Urinary bladder (tissue), 4 donors: ENCODE results near the gene CCNL1. TPM values are rescaled to one million over a fixed set of nuclear protein-coding genes. Genes with fewer than 3 reads are reported as not detected.
"Not testable (repeated sequence)": the region's sequence is repeated elsewhere in the genome, so short reads cannot be mapped to it uniquely, and the experiment has no call there.

Source experiments
- DNase-seq: peaks from one replicate; pipeline ENCODE4 v3.0.0-alpha.2; 2015; ENCODE audit errors: extremely low spot score
- H3K27ac ChIP-seq: one replicate; pipeline ENCODE4 v1.5.1; 2013; ENCODE audit warnings: low read depth, mild to moderate bottlenecking, moderate library complexity
- H3K36me3 ChIP-seq: one replicate; pipeline ENCODE4 v1.6.1; 2013; ENCODE audit warnings: mild to moderate bottlenecking, moderate library complexity; ENCODE audit not compliant: insufficient read depth
- H3K4me1 ChIP-seq: one replicate; pipeline ENCODE4 v1.6.1; 2013; ENCODE audit warnings: mild to moderate bottlenecking, moderate library complexity; ENCODE audit not compliant: insufficient read depth
- H3K4me3 ChIP-seq: one replicate; pipeline ENCODE4 v1.5.1; 2013; ENCODE audit warnings: low read depth, low read length
- WGBS: extraction: QIAGEN DNeasy Blood & Tissue Kit; methylation state at CpG from one replicate; pipeline ENCODE4 v1.1.7; 2013; 5-methylcytosine and 5-hydroxymethylcytosine counted together
- polyA plus RNA-seq: library from polyadenylated mRNA; stranded (reverse); fragments of 200-250 nt; gene quantifications from one replicate; pipeline ENCODE4 v1.2.3, GENCODE V29; 2013
- total RNA-seq: library from RNA; depleted of rRNA; stranded (reverse); fragments of >200 nt; gene quantifications from one replicate; pipeline ENCODE4 v1.2.3, GENCODE V29; 2014
- donor health status: healthy with polysubstance abuse.
- donor health status: healthy.

CCNL1 gene
- total and polyA plus RNA-seq, 2 donors: 68.1 to 214 TPM

DNA sequence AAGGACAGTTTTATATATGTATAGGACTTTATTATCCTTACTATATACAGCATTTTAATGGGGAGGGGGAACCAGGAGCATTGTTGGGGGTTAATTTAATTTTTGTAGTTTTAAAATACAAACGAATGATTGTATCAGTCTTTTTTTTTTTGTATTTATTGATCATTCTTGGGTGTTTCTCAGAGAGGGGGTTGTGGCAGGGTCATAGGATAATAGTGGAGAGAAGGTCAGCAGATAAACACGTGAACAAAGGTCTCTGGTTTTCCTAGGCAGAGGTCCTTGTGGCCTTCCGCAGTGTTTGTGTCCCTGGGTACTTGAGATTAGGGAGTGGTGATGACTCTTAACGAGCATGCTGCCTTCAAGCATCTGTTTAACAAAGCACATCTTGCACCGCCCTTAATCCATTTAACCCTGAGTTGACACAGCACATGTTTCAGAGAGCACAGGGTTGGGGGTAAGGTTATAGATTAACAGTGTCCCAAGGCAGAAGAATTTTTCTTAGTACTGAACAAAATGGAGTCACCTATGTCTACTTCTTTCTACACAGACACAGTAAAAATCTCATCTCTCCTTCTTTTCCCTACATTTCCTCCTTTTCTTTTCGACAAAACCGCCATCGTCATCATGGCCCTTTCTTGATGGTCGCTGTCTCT, 18.0 kb upstream of the CCNL1 start:
- WGBS: 93% methylated on average over 8 of the region's 9 CpGs
- H3K4me3 ChIP-seq: not testable (repeated sequence)

DNA sequence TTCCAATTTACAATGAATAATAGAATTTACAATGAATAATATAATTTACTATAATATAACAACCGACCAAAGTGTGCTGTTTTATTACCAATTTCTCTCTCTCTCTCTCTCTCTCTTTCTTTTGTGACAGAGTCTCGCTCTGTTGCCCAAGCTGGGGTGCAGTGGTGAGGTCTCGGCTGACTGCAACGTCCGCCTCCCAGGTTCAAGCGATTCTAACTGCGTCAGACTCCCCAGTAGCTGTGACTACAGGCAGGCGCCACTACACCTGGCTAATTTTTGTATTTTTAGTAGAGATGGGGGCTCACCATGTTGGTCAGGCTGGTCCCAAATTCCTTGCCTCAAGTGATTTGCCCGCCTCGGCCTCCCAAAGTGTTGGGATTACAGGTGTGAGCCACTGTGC, 17.0 kb upstream of the CCNL1 start:
- DNase-seq: no peak
- no peak overlapping the region for H3K27ac ChIP-seq
- 96% methylated on average over 10 of the region's 10 CpGs for WGBS
- no peaks in the 10 kb centered on the region for H3K36me3 ChIP-seq
- H3K4me1 ChIP-seq: no peaks in the 10 kb centered on the region
- no peak overlapping the region for H3K4me3 ChIP-seq

More for the DNA sequence above, 18.0 kb upstream of the CCNL1 start:
- H3K27ac ChIP-seq, H3K36me3 ChIP-seq, DNase-seq, H3K4me1 ChIP-seq: not testable (repeated sequence)

DNA sequence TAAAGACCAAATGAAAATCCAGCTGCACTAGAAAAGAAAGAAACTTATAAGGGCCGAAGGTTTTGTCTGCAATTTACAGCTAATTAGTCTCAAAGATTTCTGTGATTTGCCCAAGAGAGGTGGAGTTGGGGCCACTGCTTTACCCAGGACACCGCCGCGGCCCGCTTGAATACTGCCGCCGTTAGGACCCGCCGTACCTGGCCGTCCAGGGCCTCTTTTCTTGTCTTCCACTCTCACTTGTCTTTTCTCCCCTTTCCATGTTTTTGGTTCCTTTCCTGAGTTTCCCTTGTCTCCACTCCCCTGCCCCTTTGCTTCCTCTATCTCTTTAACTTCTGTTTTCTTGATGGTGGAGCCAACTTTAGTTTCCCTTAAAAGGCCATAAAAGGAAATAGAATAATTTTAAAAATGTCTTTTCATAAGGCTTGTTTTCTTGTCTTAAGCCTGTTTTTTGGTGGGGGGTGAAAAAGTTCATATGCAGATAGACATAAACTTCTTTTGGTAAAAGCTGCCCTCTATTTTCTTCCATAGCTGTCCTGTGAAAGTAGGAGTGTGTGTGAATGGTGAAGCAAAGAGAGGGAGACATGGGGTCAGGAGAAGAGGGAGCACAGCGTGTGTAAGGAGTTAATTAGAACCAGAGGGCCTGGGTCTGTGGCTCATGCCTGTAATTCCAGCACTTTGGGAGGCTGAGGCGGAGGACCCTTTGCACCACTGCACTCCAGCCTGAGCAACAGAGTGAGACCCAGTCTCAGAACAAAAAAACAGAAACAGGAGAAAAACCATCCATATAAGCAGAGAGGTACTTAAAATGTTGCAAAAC, 16.0 kb upstream of the CCNL1 start:
- peak overlapping the region; percentile 92 for H3K27ac ChIP-seq
- no peak for DNase-seq
- WGBS: 6% methylated on average over 12 of the region's 12 CpGs
- no peaks in the 10 kb centered on the region for H3K36me3 ChIP-seq
- no peaks in the 10 kb centered on the region for H3K4me1 ChIP-seq
- H3K4me3 ChIP-seq: peak overlapping the region; percentile 50

DNA sequence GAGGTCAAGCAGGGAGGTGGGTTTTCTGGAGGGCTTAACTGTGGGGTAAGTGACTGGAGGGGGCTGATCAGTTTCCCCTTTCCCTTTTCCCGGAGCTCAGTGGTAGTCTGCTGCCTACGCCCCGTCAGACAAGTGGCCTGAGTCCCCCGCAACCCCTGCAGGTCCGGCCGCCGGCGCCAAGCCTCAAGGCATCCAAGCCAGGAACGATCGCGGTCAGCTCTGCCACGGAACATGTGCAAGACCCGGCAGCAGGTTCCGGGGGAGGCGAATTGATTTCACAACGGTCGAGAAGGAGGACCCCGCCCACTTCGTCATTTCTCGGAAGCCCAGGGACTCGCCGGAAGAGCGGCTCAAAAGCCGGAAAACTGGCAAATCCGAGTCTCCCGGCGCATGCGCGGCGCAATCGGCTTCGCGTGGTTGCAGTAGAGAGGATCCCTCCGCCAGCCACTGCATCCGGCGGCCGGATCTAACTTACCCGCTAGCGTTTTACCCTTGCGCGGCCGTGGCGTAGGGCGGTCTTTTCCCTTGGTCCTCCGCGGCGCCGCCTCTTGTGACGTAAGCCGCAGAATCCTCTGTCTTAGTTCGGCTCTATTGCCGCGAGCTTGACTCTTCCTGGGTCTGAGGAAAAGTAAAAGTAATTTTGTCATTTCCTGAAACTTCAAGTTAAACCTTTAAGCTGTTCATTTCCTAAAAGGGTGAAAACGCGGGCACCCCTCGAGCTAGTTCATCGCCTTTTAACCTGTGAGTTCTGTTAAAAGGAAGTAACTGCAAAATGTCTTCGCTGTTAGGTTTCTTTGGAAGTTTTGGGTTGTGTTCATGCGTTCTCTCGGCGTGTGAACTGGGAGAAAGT, 14.9 kb upstream of the CCNL1 start:
- H3K36me3 ChIP-seq: no peaks in the 10 kb centered on the region
- WGBS: under 1% methylated on average over 61 of the region's 61 CpGs
- H3K4me1 ChIP-seq: no peaks in the 10 kb centered on the region
- peak overlapping the region; percentile 50 for H3K4me3 ChIP-seq
- peak overlapping the region; percentile 92 for H3K27ac ChIP-seq
- peak; percentile 99 for DNase-seq

DNA sequence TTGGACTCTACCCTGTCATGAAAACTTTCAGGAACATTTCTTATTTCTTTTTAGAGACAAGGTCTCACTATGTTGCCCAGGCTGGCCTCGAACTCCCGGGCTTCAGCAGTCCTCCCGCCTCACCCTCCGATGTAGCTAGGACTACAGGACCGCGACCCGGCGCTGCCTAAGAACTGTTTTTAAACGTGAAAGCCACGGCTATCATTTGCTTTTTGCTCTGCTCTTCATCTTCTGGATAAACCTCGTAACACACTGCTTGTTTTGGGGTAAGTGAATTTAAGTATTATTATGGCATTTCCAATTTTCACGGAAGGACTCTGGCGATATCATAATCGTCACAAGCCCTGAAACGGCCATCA, 14.3 kb upstream of the CCNL1 start:
- Histone ChIP-seq H3K4me1 (no peaks in the 10 kb centered on the region), H3K36me3 (no peaks in the 10 kb centered on the region), H3K27ac (peak overlapping the region; percentile 89), H3K4me3 (peak overlapping the region; percentile 43)
- DNase-seq: no peak
- 1% methylated on average over 15 of the region's 15 CpGs for WGBS

DNA sequence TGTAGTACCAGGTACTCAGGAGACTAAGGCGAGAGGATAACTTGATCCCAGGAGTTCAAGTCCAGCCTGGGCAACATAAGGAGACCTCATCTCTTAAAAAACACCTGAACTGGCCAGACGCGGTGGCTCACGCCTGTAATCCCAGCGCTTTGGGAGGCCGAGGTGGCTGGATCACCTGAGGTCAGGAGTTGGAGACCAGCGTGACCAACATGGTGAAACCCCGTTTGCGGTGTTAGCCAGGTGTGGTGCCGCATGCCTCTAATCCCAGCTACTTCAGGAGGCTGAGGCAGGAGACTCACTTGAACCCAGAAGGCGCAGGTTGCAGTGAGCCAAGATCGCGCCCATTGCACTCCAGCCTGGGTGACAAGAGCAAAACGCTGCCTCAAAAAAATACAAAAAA, 13.4 kb upstream of the CCNL1 start:
- not testable (repeated sequence) for H3K36me3 ChIP-seq, DNase-seq, H3K4me1 ChIP-seq, H3K4me3 ChIP-seq, H3K27ac ChIP-seq
- 98% methylated on average over 14 of the region's 14 CpGs for WGBS

DNA sequence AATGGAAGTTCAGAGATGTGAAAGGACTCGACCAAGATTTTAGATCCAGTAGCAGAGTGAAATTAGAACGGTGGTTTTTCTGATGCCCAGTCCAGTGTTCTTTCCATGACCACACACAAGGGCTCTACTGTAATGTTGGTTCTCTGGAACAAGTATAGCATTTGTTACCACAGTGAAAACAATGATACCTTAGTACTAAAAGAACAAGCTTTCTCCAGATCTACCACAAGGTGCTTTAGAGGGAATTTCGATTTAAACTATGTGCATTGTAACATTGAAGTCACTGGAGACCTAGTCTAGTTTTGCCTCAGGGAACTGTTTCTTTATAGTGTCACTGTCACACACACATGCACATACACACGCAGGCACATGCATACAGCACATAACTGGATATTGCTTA, 12.8 kb upstream of the CCNL1 start:
- no peaks in the 10 kb centered on the region for H3K4me1 ChIP-seq
- H3K4me3 ChIP-seq: no peak overlapping the region
- H3K27ac ChIP-seq: no peak overlapping the region
- 83% methylated on average over 4 of the region's 4 CpGs for WGBS
- no peak for DNase-seq
- no peaks in the 10 kb centered on the region for H3K36me3 ChIP-seq

DNA sequence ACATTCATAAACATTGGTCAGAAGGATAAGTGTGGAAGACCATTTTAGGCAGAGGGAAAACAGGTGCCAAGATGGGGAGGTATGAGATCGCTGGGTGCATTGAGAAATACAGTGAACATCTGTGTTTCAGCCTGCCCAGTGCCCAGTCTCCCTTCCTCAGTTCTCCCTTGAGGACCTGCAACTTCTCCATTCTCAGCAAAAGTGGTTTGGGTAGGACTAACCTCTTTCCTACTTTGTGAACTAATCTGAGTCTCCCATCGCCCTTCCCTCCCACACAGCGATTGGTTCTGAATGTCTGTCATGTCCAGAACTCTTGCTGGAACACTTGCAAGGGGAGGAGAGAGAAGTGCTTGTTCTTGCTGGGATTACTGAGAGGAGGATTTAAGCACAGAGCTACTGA, 10.9 kb upstream of the CCNL1 start:
- no peak for DNase-seq
- WGBS: 76% methylated on average over 3 of the region's 3 CpGs
- no peaks in the 10 kb centered on the region for H3K4me1 ChIP-seq

DNA sequence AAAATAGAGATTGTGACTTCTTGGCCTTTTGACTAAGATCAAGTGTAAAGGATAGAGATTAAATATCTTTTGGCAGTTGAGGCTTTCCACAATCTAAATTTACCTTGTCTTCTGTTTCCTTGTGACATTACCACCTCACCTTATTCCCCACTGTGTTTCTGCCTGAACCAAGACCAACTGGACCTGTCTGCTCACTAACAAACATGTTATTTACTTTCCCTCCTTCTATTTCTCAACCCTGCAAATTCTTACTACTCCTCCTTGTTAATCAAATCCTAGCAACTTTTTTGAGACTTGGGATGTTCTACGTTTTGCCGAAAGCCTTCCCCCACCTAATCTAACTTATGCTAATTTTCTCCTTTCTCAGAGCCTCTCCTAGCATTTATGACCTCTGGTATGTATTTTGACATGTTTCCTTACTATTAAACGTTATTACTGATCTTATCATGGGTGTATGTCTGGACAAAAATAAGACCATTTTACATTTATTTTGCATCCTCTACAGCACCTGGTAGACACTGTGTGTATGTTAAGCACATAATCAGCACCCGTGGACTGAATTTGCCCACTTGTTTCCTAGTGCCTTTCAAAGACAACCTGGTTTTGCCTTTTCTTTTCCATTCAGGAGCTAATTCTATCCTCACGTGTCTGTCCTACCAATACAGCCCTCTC, 7.6 kb upstream of the CCNL1 start:
- no peaks in the 10 kb centered on the region for H3K36me3 ChIP-seq
- no peak overlapping the region for H3K4me3 ChIP-seq
- 66% methylated on average over 5 of the region's 5 CpGs for WGBS
- H3K4me1 ChIP-seq: no peaks in the 10 kb centered on the region
- H3K27ac ChIP-seq: no peak overlapping the region
- no peak for DNase-seq

More for the DNA sequence above, 10.9 kb upstream of the CCNL1 start:
- Histone ChIP-seq H3K27ac (no peak overlapping the region), H3K4me3 (no peak overlapping the region), H3K36me3 (no peaks in the 10 kb centered on the region)

DNA sequence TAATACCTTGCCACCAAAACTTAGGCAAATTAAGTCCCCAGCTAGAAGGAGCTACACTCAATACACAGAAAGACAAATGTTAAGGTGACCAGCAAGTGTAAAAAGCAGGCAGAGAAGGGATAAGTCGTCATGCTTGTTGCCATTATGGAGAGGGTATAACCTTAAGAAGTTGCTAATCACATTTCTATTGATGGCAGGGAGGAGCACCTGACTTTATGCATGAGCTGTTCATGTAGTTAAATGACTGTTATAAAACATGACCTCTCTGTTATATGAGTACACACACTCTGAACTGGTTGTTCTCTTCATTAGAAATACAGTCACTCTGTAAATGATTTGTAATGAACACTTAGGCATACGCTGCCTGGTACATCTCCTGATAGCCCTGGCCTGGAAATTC, 6.6 kb upstream of the CCNL1 start:
- DNase-seq: no peak
- Histone ChIP-seq H3K36me3 (no peaks in the 10 kb centered on the region), H3K27ac (no peak overlapping the region), H3K4me1 (no peaks in the 10 kb centered on the region), H3K4me3 (no peak overlapping the region)
- WGBS: 80% methylated on average over 2 of the region's 2 CpGs

DNA sequence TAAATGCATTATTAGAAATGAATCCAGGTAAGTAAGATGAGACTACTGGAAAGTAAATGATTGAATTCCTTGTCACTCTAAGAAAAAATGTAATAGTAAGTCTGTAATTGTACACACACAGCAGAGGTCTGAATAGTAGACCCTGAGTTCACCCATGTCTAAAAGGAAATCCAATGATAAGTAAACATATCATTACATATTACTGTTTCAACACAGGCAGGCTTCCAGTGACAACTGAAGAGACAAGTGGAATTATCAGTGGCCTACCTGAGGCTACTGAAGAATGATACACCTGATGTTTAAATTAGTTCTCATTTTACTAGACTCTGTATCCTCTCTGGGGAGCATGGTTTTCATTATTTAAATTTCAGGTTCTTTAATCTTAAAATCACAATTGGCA, 6.2 kb upstream of the CCNL1 start:
- H3K4me3 ChIP-seq: no peak overlapping the region
- DNase-seq: no peak
- H3K36me3 ChIP-seq: no peaks in the 10 kb centered on the region
- H3K4me1 ChIP-seq: no peaks in the 10 kb centered on the region
- no peak overlapping the region for H3K27ac ChIP-seq

DNA sequence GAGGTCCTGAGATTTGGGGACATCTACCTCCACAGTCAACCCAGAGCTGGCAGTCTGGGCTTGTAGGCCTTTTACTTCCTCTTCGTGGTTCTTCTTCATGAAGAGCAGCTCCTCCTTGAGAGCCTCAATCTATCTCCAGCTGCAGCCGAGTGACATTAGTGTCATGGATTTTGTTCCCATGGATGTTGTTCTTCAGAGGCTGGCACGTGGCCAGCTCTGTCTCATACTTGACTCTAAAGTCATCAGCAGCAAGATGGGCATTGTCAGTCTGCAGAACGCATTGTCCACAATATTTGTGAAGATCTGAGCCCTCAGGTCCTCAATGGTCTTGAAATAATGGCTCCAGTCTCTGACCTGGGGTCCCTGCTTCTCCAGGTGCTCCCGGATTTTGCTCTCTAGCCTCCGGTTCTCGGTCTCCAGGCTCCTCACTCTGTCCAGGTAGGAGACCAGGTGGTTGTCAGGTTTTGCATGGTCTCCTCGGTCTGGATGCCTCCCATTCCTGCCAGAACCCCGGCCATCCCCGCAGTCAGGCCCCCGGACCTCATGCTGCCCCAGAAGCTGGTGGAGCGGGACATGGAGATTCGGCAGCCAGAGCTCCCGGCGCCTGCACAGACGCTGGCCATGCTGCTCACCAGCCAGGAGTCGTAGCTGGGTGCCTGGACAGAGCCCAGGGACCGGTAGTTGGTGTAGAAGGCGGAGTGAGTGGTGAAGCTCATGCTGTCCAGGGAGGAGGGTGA, 3.4 kb upstream of the CCNL1 start:
- Histone ChIP-seq H3K4me3 (no peak overlapping the region), H3K27ac (no peak overlapping the region), H3K4me1 (no peaks in the 10 kb centered on the region), H3K36me3 (peaks cover under 1% of the 10 kb centered on the region)
- DNase-seq: no peak
- WGBS: 94% methylated on average over 19 of the region's 19 CpGs

DNA sequence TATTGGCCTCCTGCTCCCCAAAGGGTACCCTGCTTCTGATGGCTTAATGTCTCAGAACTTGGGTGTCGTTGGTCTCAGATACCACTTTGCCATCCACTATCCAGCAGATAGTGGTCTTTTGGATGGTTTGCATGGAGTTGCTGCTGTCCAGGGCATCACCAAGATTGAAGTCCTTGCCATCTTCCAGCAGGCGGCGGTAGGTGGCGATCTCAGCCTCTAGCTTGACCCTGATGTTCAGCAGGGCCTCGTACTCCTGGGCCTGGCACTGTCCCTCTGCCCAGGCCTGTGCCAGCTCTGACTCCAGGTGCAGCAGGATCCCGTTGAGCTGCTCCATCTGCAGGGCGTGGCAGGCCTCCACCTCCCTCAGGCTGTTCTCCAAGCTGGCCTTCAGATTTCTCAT, 2.7 kb upstream of the CCNL1 start:
- not testable (repeated sequence) for H3K27ac ChIP-seq, H3K4me1 ChIP-seq, H3K36me3 ChIP-seq, DNase-seq, H3K4me3 ChIP-seq
- WGBS: 68% methylated on average over 7 of the region's 7 CpGs
